ENCODE results near the gene THSD1.
"Not testable (repeated sequence)": the region's sequence is repeated elsewhere in the genome, so short reads cannot be mapped to it uniquely, and the experiment has no call there.

The THSD1 gene

GRCh38 chr13:52374873-52375411 is 31.0 kb downstream of the THSD1 start:
- no peak for DNase-seq (ENCODE audit: low read depth)
- no peak overlapping the region for H3K4me3 ChIP-seq (ENCODE audit: low read depth, low read length)
- no peak for TF ChIP-seq CTCF (IDR thresholded peaks at IDR 0.05; ENCODE audit: insufficient read depth, low read depth, low read length, missing control alignments)

- no peak for DNase-seq (ENCODE audit: low read depth)
- no peak overlapping the region for H3K4me3 ChIP-seq (ENCODE audit: low read depth, low read length)
- no peak for TF ChIP-seq CTCF (IDR thresholded peaks at IDR 0.05; ENCODE audit: insufficient read depth, low read depth, low read length, missing control alignments)
These were observed 31.6 kb downstream of the THSD1 start for GRCh38 chr13:52374389-52374788.

GRCh38 chr13:52373277-52373676 is 32.7 kb downstream of the THSD1 start:
- DNase-seq (ENCODE audit: low read depth); H3K4me3 ChIP-seq (ENCODE audit: low read depth, low read length): not testable (repeated sequence)

- DNase-seq (ENCODE audit: low read depth), result no peak
- TF ChIP-seq CTCF (IDR thresholded peaks at IDR 0.05; ENCODE audit: insufficient read depth, low read depth, low read length, missing control alignments), result no peak
- no peak overlapping the region for H3K4me3 ChIP-seq (ENCODE audit: low read depth, low read length)
These were observed 34.2 kb downstream of the THSD1 start for GRCh38 chr13:52371736-52372247.

GRCh38 chr13:52366291-52366690 is 39.7 kb downstream of the THSD1 start:
- no peak for DNase-seq (ENCODE audit: low read depth)
- no peak overlapping the region for H3K4me3 ChIP-seq (ENCODE audit: low read depth, low read length)
- TF ChIP-seq CTCF (IDR thresholded peaks at IDR 0.05; ENCODE audit: insufficient read depth, low read depth, low read length, missing control alignments), result no peak

GRCh38 chr13:52362169-52362887 is 43.6 kb downstream of the THSD1 start:
- not testable (repeated sequence) for H3K4me3 ChIP-seq (ENCODE audit: low read depth, low read length); DNase-seq (ENCODE audit: low read depth)

GRCh38 chr13:52361225-52361624 is 44.7 kb downstream of the THSD1 start:
- H3K4me3 ChIP-seq (ENCODE audit: low read depth, low read length), result no peak overlapping the region
- no peak for DNase-seq (ENCODE audit: low read depth)
- TF ChIP-seq CTCF (IDR thresholded peaks at IDR 0.05; ENCODE audit: insufficient read depth, low read depth, low read length, missing control alignments), result no peak

- H3K4me3 ChIP-seq (ENCODE audit: low read depth, low read length), result no peak overlapping the region
- no peak for DNase-seq (ENCODE audit: low read depth)
- no peak for TF ChIP-seq CTCF (IDR thresholded peaks at IDR 0.05; ENCODE audit: insufficient read depth, low read depth, low read length, missing control alignments)
These were observed 46.4 kb downstream of the THSD1 start for GRCh38 chr13:52359534-52359933.

All from GM12865 (cell line).